AML-193 (cell line): ENCODE results near the gene MB21D2.
"Not testable (repeated sequence)": the region's sequence is repeated elsewhere in the genome, so short reads cannot be mapped to it uniquely, and the experiment has no call there.

Experiments used
- DNase-seq, 2 experiments: peaks; one replicate each; lab custom pipeline; 2025; lab: John Stamatoyannopoulos, UW

MB21D2 gene

GRCh38 chr3:192802957-192803899 lies 114.4 kb downstream of the MB21D2 start:
- peak; percentile 55 to 61 for DNase-seq

GRCh38 chr3:192801985-192802384 lies 115.7 kb downstream of the MB21D2 start:
- no peak for DNase-seq

- no peak for DNase-seq
These were observed 117.9 kb downstream of the MB21D2 start for GRCh38 chr3:192799721-192800120.

GRCh38 chr3:192795021-192795420 lies 122.6 kb downstream of the MB21D2 start:
- no peak for DNase-seq

GRCh38 chr3:192794216-192794615 lies 123.4 kb downstream of the MB21D2 start:
- DNase-seq: no peak

- not testable (repeated sequence) for DNase-seq
These were observed 128.7 kb downstream of the MB21D2 start for GRCh38 chr3:192788816-192789515.

GRCh38 chr3:192778508-192778907 lies 139.1 kb downstream of the MB21D2 start:
- no peak for DNase-seq

GRCh38 chr3:192774341-192774740 lies 143.3 kb downstream of the MB21D2 start:
- DNase-seq: not testable (repeated sequence)

- peak in 1 of 2 experiments; percentile 15 for DNase-seq
These were observed 145.3 kb downstream of the MB21D2 start for GRCh38 chr3:192772240-192772894.

- no peak for DNase-seq
These were observed 159.0 kb downstream of the MB21D2 start for GRCh38 chr3:192758654-192759053.

GRCh38 chr3:192751148-192751547 lies 166.5 kb downstream of the MB21D2 start:
- no peak for DNase-seq

GRCh38 chr3:192750201-192750600 lies 167.5 kb downstream of the MB21D2 start:
- no peak for DNase-seq

GRCh38 chr3:192747746-192748145 lies 169.9 kb downstream of the MB21D2 start:
- DNase-seq: no peak

GRCh38 chr3:192747145-192747544 lies 170.5 kb downstream of the MB21D2 start:
- DNase-seq: no peak
